A549 (cell line): ENCODE measurements around the gene CBX3.

ENCODE experiments used
- REST ChIP-seq: fragments of 200-600 bp; sonication (generic); IDR thresholded peaks from 2 replicates; pipeline ENCODE4 v1.6.1; 2016; ENCODE audit warnings: antibody characterized with exemption, mild to moderate bottlenecking, moderate library complexity
- ZFP36 ChIP-seq: fragments of 450-650 bp; IDR thresholded peaks from 2 replicates; pipeline ENCODE4 v1.6.1; 2014; ENCODE audit warnings: borderline replicate concordance; ENCODE audit not compliant: partially characterized antibody

DNA sequence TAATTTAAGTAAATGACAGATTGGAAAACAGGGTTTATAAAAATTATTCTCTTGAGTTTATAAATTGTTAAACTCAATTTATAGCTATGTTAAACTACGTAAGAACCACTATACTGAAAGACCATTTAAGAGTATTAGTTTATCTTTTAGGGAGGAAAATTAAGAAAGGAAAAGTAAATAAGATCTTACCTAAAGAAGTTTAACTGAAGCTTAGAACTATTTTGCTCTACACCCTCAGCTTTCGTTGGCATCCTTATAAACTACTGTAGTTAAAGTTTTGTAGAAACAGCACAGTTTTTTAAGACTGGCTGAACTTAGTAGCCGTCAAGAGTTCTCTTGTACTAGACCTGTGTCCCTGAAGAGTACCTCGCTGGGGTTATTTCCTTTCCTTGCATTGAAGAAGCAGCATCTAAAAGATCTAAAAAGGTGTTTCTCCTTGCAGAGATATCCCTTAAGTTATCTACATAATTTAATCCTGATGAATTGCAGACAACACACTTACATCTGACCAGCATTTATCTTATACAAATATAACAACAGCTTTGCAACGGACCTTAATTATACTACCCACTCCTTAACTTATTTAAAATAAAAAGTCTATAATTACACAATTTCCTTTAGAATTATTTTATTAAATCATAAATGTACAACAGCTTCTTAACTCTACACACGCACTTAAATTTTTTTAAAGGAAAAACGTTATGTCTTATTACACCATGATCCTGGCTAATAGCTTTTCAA, 10.1 kb upstream of the CBX3 start:
- TF ChIP-seq REST (no peak), ZFP36 (no peak)
